ENCODE data around the gene ATAD3C.
"Not testable (repeated sequence)": the region's sequence is repeated elsewhere in the genome, so short reads cannot be mapped to it uniquely, and the experiment has no call there.

DNA sequence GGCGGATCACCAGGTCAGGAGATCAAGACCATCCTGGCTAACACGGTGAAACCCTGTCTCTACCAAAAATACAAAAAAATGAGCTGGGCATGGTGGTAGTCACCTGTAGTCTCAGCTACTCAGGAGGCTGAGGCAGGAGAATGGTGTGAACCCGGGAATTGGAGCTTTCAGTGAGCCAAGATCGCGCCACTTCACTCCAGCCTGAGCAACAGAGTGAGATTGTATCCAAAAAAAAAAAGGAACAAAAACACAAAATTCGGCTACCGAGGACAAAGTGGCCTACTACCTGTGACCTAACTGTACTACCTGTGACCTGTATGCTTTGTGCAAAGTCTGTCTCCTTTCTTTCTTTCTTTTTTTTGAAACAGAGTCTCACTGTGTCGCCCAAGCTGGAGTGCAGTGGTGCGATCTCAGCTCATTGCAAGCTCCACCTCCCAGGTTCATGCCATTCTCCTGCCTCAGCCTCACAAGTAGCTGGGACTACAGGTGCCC lies 46.5 kb upstream of the ATAD3C start:
- TF ChIP-seq EP300 (IDR thresholded peaks at IDR 0.05): not testable (repeated sequence)
- TF ChIP-seq, protein P1, sequence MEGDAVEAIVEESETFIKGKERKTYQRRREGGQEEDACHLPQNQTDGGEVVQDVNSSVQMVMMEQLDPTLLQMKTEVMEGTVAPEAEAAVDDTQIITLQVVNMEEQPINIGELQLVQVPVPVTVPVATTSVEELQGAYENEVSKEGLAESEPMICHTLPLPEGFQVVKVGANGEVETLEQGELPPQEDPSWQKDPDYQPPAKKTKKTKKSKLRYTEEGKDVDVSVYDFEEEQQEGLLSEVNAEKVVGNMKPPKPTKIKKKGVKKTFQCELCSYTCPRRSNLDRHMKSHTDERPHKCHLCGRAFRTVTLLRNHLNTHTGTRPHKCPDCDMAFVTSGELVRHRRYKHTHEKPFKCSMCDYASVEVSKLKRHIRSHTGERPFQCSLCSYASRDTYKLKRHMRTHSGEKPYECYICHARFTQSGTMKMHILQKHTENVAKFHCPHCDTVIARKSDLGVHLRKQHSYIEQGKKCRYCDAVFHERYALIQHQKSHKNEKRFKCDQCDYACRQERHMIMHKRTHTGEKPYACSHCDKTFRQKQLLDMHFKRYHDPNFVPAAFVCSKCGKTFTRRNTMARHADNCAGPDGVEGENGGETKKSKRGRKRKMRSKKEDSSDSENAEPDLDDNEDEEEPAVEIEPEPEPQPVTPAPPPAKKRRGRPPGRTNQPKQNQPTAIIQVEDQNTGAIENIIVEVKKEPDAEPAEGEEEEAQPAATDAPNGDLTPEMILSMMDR (IDR thresholded peaks at IDR 0.05): not testable (repeated sequence)
